Activated CD4-positive, alpha-beta T cell treated with anti-CD3 and anti-CD28 coated beads for 4 hours (primary cell): ENCODE results near the gene SLC29A2.
A peak's percentile ranks its signal among the peaks of the same experiment; 100 is the strongest.

Experiments used
- DNase-seq, 2 donors: peaks; one replicate each; pipeline ENCODE4 v3.0.0-alpha.2; 2020

The SLC29A2 gene, protein sequence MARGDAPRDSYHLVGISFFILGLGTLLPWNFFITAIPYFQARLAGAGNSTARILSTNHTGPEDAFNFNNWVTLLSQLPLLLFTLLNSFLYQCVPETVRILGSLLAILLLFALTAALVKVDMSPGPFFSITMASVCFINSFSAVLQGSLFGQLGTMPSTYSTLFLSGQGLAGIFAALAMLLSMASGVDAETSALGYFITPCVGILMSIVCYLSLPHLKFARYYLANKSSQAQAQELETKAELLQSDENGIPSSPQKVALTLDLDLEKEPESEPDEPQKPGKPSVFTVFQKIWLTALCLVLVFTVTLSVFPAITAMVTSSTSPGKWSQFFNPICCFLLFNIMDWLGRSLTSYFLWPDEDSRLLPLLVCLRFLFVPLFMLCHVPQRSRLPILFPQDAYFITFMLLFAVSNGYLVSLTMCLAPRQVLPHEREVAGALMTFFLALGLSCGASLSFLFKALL

DNA sequence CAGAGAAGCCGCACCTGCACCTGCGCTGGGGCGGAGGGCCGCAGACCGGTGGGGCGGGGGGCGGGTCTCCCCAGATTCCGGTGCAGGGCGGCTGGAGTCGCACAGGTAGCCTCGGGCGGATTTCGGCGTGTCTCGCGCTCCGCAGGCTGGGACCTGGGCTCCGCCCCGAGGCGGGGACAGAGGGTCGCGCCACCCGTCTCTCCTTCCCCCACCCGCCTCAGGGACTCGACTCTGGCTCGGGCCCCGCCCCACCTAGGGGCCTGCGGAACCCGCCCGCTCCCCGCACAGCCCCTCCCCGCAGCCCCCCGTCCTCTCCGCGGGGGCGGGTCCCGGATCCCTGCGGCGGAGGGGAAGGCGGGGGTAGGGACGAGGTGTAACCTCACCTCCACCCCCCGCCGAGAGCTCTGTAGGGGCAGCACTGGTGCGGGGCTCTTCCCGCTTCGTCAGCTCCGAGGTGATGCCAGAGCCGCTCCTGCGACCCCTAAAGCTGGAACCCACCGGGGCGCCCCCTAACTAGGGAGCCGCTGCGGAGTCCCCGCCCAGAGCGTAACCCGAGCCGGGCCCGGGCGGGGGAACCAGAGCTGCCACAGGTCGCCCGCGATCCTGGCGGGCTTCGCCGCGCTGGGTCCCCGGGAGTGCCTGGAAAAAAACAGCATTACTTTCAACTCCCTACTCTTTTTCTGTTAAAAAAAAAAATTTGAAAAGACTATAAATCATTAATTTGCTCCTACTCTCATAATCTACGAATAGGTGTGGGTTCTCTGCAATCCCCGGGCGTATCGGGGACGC is at the start of gene SLC29A2:
Gene SLC29A2 (minus strand): TSS at position 134 of the 789 bp plus-strand sequence. CDS start 169 bp downstream, outside the sequence.
- peak; percentile 67 to 75 for DNase-seq

DNA sequence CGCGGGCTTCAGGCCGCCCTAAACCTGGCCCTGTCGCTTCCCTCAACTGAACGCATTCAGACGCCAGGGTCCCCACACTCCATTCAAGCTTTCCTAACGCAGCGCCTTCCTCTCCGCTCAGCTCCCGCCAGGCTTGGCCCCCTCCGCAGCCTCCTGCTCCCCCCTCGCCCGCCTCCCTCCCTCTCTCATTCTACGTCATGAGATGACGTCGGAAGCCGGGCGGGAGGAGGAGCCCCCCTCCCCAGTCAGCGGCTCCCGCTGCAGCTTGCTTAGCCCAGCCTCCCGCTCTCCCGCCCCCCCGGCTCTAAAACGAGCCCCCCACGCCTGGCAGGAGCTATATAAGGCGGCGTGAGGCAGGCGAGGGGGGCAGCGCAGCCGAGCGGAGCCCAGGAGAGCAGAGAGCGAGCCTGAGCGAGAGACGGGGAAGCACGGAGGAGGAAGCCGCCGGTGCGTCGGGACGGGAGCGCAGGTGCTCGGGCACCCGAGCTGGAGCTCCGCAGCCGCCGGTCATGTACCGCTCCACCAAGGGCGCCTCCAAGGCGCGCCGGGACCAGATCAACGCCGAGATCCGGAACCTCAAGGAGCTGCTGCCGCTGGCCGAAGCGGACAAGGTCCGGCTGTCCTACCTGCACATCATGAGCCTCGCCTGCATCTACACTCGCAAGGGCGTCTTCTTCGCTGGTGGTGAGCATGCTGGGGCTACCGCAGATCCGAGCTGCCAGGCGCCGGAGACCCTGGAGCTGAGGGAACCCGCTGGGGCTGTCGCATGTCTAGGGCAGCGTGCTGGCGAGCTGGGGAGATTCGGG is 49.3 kb upstream of the SLC29A2 start, which contains the start of gene NPAS4:
Gene NPAS4 (plus strand): TSS at position 365 of the 806 bp plus-strand sequence. CDS start 145 bp downstream, at position 510.
- no peak for DNase-seq

DNA sequence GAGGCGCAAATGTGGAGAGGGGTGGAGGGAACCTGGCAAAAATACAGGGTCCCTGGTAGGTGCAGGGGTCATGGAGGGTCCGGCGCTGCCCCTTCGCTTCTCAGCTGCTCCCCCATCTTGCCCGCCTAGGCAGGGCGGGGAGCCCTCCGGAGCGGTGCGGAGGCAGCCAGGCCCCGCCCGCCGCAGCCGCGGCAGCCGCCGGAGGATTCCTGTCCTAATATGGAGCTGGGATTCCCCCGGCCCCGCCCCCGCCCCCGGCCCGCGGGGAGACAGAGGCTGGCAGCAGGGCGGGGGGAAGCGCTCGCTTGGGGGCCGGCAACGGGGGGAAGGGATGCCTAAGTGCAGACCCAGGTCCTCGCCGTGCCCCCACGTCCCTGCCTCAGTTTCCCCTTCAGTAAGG is 48.3 kb upstream of the SLC29A2 start:
- DNase-seq = no peak

DNA sequence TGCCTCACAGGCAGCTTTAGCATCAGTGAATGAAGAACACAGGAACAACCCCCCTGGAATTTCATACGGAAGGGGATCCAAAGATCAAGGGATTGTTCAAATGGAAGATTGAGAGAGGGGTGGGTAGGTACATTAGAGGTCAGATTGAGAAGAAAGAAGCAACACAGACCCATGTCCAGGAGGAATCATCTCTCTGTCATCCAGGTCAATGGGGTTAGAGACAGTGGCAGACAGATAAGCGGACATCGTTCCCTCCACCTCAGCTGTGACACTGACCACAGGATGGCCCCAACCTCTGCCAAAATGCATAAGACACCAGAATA is 47.4 kb upstream of the SLC29A2 start:
- no peak for DNase-seq

DNA sequence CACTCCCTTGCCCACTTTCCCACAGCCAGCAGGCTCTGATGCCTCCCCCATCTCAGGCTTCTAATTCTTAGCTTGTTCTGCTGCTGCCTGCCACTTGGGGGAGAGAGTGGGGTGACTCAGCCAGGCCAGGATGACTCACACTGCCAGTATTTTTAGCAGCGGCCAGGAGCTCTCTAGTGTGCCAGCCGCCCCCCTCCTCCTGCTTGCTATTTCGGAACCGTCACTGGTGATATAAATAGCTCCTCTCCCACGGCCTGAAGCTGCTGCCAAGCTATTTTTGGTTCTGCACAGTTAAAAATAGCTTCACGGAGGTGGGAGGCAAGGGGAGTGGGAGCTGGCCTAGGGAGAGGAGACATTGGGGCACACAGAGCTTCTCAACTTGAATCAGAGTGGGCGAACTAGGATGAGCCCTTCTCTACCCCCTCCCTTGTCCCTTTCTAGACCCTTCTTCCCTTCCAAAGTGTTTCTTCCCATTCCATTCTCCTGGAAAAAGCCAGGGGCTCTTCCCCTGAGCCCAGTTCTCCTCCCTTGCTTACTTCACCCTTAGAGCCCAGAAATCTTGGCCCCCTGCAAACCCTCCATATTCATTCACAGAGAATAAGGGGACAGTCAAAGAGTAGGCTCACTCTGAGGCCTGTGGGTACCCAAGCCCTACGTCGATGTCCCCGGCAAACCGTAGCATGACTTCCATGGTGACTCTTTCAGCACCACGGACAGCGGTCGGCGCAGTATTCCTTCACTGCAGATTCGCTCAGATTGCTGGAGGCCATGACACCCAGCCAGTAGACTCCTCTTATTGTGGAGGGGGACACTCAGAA is 46.8 kb upstream of the SLC29A2 start:
- DNase-seq = peak; percentile 43 to 57

DNA sequence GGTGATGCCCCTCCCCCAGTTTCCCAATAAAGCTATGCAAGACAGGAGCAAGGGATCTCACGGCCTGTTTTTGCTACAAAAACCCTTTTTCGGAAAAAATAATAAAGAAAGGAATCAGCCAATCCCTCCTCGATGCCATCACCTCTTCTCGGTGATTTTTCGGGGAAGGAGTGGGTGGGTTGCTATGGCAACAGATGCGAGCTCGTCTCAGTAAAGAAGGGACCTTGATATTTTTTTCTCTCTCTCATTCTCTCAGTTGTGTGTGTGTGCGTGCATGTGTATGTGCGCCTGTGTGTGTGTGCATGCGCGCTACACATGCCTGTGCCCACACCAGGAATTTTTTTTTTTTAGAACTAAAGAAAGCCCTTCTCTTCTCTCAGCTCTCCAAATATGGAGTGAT is 45.4 kb upstream of the SLC29A2 start:
- peak in 1 of 2 donors; percentile 17 for DNase-seq

DNA sequence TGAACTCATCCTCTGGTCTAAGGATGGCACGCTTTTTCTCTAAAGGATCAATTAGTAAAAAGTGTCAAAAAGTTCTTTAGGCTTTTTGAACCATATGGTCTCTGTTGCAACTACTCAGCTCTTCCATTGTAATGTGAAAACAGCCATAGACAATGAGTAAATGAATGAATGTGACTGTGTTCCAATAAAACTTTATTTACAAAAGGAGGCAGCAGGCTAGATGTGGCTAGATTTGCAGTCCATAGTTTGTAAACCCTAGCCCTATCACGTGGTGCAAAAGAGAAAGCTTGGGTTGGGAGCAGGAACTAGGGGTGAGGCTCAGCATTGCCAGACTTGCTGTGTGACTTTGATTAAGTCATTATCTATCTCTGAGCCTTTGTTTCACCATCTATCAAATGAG is 43.9 kb upstream of the SLC29A2 start:
- no peak for DNase-seq

DNA sequence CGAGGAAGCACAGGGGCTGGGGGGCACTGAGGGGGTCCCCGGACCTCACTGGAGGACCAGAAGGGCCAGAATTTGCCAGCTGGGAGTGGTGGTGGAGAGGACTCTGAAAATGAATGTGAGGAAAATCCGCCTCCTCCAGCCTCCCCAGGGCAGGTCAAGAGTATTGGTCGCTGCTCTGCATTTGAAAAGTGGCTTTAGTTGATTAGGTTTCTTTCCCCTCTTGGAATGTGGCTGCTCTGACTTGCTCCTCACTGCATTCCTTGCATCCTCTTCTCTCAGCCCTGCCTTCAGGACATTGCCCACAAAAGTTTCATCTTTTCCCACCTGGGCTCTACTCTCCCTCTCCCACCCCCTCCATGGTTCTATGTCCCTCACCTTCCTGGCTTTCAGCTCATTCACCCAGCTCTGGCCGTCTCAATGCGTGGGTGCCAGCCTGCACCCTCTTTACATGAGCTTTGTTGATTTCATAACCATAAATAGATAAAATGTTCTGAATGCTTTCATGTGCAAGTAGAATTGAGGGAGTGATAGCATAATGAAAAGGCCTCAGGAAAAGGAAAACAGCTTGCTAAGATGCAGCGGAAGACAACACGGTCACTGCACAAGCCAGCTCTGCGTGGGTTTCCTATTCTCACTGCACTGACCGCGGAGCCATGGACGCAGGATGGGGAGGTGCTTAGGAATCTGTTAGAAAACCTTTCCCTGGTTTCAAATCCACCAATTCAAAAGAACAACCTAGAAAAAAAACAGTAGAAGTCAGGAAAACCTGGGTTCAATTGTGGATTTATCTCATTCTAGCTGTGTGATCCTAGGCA is 42.8 kb upstream of the SLC29A2 start:
- DNase-seq = no peak

DNA sequence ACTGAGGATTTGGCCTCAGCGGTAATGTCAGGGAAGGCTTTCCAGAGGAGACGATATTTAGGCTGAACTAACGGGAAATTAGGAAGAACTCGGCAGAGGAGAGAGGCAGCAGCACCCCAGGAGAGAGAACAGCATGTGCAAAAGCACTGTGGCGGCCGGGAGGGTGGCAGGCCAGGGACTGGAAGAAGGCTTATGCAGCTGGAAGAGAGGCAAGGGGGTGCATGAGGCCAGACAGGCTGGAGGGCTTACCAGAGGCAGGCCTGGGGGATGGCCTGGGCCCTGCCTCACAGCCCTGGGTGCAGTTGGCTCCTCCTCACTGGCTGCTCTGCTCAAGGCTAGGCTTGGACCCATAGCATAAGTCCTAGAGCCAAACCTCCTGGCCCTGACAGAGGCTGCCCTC is 41.6 kb upstream of the SLC29A2 start:
- no peak for DNase-seq

DNA sequence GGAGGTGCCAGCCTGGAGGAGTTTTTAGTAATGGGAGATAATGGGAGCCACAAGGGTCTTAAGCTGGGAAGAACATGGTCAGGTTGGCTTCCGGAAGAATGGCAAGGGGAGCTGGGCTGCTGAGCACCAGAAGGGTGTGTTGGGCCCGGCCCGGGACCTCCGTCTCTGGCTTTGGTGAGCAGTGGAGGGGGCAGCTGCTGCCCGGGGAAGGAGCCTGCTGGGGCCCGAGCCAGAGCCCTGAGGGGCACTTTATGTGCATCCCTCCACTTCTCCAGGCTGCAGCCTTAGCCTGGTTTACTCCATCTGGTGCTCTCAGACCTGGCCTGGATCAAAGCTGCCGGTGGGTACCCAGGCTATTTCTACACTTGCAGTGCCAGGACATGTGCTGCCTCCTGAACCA is 40.5 kb upstream of the SLC29A2 start:
- no peak for DNase-seq

DNA sequence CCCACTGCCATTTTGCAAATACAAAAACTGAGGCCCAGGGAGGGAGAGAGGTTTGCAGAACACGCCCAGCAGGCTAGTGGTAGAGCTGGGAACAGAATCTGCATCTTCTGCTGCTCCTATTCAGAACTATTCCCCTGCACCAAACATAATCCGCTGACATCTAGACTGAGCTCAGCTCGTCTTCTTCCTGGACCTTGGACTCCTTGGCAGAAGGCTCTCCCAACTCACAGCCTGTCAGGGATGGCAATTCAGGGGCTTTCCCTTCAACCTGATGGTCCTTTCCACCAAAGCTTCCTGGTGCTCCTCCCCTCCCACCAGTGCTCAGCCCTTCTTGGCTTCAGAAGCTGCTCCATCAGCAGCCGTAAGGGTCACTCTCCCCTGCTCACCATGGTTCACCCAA is 39.8 kb upstream of the SLC29A2 start:
- DNase-seq = no peak

DNA sequence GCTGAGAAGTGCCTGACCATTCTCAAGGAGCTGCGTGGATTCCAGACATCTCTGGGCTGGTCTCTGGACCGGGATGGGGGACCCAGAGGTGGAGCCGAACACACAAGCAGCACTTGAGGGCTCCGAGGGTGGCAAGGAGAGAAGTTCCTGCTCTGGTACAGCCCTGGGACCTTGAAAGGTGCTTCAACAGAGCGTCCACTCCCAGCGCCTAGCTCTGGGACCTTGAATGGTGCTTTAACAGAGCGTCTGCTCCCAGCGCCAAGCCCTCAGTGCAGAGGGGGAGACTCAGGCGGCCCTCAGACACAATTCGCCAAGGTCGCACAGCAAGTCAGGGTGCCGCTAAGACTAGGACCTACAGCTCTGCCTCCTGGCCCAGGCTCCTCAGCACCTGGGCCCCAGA is 38.6 kb upstream of the SLC29A2 start:
- DNase-seq = no peak

DNA sequence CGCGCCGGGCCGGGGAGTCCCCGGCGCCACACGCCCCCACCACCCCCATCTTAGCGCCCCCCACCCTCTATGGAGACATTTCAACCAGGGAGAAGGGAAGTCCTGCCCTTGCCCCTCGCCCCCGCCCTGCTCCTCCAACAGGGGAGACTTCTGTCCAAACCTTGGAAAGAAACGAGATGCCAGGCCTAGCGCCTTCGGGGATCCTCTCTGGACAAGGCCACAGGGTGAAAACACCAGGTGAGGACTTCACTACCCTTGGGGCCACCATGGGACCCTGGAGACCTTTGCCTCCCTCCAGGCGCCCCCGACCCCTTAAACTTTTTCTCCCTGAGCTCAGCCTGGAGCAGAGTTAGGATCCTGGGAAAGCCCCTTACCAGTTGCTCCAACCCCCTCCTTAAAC is 37.7 kb upstream of the SLC29A2 start:
- DNase-seq = no peak

DNA sequence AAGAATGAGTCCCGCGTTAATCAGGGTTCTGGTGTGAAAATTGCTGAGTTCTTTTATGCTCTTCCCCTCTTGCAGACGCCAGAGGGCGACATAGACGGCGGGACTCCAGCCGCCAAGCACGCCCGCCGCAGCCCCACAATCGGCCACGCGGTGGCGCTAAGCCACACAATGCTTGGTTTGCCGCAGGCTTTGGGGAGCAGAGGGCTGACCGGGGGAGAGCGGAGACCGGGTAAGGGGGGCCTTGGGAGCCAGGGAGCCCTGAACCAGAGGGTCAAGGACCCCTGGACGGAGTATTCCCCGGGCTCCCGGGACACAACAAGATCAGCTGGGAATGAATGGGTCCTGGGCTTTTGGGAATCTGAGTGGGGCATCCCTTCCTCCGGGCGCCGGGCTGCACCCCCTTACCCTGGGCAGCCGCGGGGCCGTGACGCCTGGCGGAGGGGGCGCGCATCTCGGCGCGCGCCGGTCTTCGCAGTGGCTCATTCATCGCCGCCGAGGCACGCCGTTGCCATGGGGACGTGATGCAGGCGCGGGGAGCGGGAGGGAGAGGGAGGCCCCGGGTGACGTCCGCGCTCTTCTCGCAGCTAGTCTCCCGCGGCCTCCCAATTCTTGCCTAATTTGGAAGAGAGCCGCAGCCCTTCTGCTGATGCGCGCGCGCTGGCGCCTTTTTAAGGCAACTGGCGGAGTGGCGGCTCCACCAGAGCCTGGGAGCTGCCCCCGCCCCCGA is 37.1 kb upstream of the SLC29A2 start:
- peak; percentile 86 to 96 for DNase-seq

DNA sequence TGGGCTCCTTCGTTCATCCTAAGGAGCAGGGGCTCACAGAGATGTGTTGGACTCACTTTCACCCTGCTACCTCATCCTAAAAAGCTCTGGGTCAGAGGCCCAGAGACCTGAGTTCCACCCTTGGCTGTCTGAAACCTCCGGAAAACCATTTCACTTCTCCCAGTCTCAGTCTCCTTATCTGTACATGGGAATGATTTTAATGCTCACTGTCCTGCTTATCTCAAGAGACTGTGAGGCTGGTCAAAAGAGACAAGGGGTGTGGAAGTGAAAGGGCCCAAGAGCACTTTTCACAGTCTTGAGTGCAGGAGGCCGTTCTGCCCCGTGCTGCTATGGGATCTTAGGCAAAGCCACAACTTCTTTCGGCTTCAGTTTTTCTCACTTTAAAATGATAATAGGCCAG is 36.1 kb upstream of the SLC29A2 start:
- no peak for DNase-seq

DNA sequence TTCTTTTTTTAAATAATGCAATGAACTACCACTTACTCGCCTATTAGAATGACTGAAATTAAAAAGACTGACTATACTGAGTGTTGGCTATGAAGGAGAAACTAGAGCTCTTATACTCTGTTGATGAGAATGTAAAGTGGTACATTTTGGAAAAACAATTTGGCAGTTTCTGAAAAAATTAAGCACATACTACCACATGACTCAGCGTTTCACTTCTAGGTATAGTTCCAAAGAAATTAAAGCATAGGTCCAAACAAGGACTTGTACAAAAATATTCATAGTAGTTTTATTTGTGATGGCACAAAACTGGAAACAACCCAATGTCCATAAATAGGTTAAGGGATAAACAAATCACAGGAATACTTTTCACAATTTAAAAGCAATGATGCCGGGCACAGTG is 22.4 kb upstream of the SLC29A2 start:
- DNase-seq = no peak

DNA sequence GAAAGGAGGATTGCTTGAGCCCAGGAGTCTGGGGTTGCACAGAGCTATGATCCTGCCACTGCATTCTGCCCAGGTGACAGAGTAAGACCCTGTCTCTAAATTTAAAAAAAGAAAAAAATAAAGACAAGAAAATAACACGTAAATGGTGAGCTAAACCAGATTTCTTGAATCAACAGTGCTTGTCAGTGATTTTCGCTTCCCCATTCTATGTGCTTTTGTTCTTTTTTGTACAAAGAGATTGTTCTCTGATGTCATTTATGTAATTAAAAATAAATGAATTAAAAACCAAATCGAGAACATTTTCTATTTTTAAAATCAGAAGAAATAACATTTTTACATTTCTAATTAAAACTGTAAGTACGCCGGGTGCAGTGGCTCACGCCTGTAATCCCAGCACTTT is 19.8 kb upstream of the SLC29A2 start:
- no peak for DNase-seq

DNA sequence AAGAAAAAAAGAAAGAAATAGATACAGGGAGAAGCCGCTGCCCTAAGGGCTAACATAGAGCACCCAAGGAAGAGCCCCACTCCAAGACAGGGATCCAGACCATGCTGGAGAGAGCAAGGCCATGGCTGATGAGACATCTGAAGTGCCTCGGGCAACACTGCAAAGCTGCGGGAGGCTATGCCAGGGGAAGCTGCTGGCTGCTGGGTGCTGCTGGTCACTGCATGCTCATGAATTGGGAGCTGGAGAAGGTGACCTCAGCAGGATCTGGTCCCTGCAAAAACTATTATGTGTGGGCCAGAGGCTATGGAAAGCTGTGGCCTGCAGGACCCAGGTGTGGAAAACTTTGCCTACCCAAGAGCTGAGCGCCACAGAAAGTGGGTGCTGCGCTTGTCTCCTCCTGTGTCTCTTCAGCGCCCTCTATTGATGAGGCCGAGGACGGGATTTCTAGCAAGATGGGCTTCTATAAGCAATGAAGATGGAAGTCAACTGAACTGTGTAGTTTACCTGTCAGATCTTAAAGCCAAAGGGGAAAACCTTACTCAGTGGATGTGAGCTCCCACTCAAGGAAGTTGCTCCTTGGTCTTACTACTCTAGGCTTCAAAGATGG is 17.3 kb upstream of the SLC29A2 start:
- peak; percentile 67 to 69 for DNase-seq

DNA sequence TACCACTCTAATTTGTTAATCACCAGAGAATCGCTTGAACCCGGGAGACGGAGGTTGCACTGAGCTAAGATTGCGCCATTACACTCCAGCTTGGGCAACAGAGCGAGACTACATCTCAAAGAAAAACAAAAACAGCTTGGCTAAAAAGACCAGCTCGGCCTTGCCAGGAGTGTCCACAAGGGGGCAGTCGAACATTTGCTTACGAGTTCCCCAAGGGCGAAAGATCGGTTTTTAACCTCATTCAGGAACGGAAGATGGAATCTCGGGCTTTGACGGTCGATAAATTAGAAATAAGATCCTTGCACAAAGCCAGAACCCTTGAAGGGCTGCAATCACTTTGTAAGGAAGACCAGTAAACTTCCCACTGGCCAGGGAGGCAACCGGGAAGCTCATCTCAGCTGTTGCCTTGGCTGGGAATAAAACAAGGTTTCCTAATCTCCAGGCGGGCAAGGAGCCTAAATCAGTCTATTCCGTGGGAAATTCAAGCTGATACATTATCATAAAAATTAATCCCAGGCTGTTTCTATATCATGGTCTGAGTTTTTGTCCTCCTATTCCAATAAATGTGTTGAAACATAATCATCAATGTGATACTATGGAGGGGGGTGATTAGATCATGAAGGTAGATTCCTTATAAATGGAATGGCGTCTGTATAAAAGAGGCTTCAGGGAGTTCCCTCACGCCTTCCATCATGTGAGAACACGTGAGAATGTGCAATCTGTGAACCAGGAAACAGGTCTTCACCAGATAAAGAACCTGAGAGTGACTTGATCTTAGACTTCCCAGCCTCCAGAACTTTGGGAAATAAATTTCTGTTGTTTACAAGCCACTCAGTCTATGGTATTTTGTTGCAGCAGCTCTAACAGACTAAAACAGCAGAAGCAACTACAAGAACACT is 14.9 kb upstream of the SLC29A2 start:
- DNase-seq = peak; percentile 80 to 88
